Cardiac muscle cell (in vitro differentiated cells and primary cell): Measurements from ENCODE around the gene LRP2. TPM values are rescaled to one million over a fixed set of nuclear protein-coding genes. Genes with fewer than 3 reads are reported as not detected.

Experiments
- DNase-seq, 2 donors: peaks; one replicate each; pipeline versions ENCODE4 v3.0.0 to v3.0.0-alpha.2; 2010 to 2017; ENCODE audit warnings: low read depth in 1 of 2, low spot score in 1 of 2
- H3K27ac ChIP-seq: fragments of 200-600 bp; sonication (generic); 2 replicates; pipeline ENCODE4 v1.5.1; 2016
- H3K27me3 ChIP-seq: fragments of 200-600 bp; sonication (generic); 2 replicates; pipeline ENCODE4 v1.6.0; 2016; ENCODE audit warnings: control low read depth
- H3K36me3 ChIP-seq: fragments of 200-600 bp; sonication (generic); 2 replicates; pipeline ENCODE4 v1.5.1; 2016; ENCODE audit warnings: control low read depth
- H3K4me1 ChIP-seq: fragments of 200-600 bp; sonication (generic); 2 replicates; pipeline ENCODE4 v1.8.1; 2017; ENCODE audit warnings: low read depth, mild to moderate bottlenecking, mixed run types
- H3K4me3 ChIP-seq: fragments of 200-600 bp; sonication (generic); 2 replicates; pipeline ENCODE4 v1.5.1; 2016; ENCODE audit warnings: mild to moderate bottlenecking
- H3K9me3 ChIP-seq: fragments of 200-600 bp; sonication (generic); 2 replicates; pipeline ENCODE4 v1.5.1; 2017; ENCODE audit warnings: low read depth, mild to moderate bottlenecking, control low read depth
- polyA plus RNA-seq: library from polyadenylated mRNA; unstranded; fragments of >200 nt; fragmentation: Nextera tagmentation; extraction: Ambion mirVana; gene quantifications from 2 replicates; pipeline ENCODE4 v1.2.1, GENCODE V29; 2016
- total RNA-seq: library from RNA; depleted of rRNA; stranded (reverse); fragments of >200 nt; gene quantifications from 2 replicates; pipeline ENCODE4 v1.2.3, GENCODE V29; 2016
- TF ChIP-seq, protein P1 (sequence below): IDR thresholded peaks from 2 replicates; pipeline ENCODE4 v1.5.1; 2012; ENCODE audit warnings: low read depth, mild to moderate bottlenecking, low read length

The LRP2 gene
- total and polyA plus RNA-seq, 2 experiments from 2014 or later: 1.5 to 1.7 TPM

DNA sequence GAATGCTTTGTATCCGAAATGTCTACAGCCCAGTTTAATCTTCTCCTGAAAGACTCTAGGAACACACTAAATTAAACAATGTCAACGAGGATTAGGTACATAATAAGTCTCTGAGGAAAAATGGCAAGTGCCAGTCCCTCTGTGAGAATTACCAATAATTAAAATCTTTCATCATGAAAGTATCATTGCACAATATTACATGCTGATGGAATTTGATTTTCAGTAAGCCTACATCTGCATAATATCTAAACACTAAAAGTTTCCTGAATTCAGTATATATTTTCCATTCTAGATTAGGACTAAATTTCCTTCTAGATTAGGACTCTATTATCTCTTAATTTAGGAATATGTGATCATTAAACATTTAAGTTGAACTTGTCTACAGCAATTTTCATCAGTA, 132.1 kb downstream of the LRP2 start:
- Histone ChIP-seq H3K9me3 (no peaks in the 10 kb centered on the region), H3K4me1 (no peaks in the 10 kb centered on the region), H3K27me3 (no peaks in the 10 kb centered on the region), H3K36me3 (no peaks in the 10 kb centered on the region), H3K4me3 (no peak overlapping the region), H3K27ac (no peak overlapping the region)
- DNase-seq: no peak
- TF ChIP-seq, protein P1, sequence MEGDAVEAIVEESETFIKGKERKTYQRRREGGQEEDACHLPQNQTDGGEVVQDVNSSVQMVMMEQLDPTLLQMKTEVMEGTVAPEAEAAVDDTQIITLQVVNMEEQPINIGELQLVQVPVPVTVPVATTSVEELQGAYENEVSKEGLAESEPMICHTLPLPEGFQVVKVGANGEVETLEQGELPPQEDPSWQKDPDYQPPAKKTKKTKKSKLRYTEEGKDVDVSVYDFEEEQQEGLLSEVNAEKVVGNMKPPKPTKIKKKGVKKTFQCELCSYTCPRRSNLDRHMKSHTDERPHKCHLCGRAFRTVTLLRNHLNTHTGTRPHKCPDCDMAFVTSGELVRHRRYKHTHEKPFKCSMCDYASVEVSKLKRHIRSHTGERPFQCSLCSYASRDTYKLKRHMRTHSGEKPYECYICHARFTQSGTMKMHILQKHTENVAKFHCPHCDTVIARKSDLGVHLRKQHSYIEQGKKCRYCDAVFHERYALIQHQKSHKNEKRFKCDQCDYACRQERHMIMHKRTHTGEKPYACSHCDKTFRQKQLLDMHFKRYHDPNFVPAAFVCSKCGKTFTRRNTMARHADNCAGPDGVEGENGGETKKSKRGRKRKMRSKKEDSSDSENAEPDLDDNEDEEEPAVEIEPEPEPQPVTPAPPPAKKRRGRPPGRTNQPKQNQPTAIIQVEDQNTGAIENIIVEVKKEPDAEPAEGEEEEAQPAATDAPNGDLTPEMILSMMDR: no peak

DNA sequence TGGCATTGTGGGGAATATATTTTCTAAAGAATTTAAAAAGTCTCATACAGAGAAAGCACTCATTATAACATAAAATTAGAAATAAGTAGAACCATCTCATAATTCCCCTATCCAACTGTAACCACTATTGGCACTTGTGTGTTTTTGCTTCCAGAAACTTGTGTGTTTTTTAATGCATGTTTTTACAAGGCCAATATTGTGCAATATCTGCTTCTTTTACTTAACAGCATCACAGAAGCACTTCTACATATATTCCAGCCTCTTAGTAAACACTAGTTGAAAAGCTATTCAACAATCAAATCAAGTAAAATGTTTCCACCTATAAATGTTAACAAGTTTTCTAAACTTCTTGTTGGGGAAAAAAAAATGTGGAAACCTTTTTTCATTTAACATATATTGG, 132.7 kb downstream of the LRP2 start:
- H3K9me3 ChIP-seq: no peaks in the 10 kb centered on the region
- TF ChIP-seq, protein P1: no peak
- no peak for DNase-seq
- H3K4me3 ChIP-seq: no peak overlapping the region
- H3K36me3 ChIP-seq: no peaks in the 10 kb centered on the region
- H3K27me3 ChIP-seq: no peaks in the 10 kb centered on the region
- H3K4me1 ChIP-seq: no peaks in the 10 kb centered on the region
- H3K27ac ChIP-seq: no peak overlapping the region

DNA sequence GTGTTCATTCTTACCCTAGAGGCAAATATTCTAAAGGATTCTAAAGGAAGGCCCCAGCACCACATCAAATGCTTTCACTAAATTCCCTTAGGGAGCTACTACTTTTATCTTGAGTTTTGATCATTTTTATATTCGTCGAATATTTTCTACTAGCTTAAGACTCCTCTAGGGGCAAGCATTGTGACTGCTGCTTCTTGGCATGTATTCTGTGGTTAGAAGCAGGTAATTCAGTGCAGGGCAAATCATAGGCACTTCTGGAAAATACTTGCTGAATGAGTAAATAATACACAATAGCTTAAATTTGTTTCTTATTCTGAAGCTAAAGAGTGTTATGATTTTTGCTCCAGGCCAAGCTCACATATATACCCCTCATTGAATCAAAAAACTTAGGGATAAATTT, 136.4 kb downstream of the LRP2 start:
- no peak for DNase-seq
- no peaks in the 10 kb centered on the region for H3K27me3 ChIP-seq
- TF ChIP-seq, protein P1: no peak
- no peaks in the 10 kb centered on the region for H3K9me3 ChIP-seq
- no peaks in the 10 kb centered on the region for H3K4me1 ChIP-seq
- no peak overlapping the region for H3K27ac ChIP-seq
- H3K4me3 ChIP-seq: no peak overlapping the region
- H3K36me3 ChIP-seq: no peaks in the 10 kb centered on the region

DNA sequence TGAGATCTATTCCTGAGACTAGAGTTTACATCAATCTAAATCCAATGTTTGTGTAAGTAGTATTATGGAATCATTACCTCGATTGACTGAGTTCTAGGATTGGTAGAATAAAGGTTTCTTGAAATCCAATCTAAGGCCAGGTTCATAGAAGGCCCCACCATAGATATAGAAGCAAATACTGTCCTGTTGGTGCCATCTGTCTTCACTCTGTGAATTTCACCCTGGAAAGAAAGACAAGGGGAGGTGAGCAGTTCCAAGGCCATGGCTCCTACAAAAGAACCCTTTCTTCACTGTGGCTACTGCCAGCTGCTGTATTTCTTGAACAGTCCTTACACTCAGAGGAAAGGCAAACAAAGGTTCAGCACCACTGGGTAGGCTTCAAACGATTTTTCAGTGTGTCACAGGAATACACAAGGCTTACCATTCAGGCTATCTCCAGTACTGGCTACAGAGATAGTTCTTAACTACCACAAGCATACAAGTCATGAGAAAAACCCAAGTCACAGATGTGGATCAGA, 137.0 kb downstream of the LRP2 start:
- H3K4me1 ChIP-seq: no peaks in the 10 kb centered on the region
- no peak overlapping the region for H3K27ac ChIP-seq
- no peaks in the 10 kb centered on the region for H3K36me3 ChIP-seq
- H3K9me3 ChIP-seq: no peaks in the 10 kb centered on the region
- no peak overlapping the region for H3K4me3 ChIP-seq
- H3K27me3 ChIP-seq: no peaks in the 10 kb centered on the region
- DNase-seq: no peak
- TF ChIP-seq, protein P1: no peak

DNA sequence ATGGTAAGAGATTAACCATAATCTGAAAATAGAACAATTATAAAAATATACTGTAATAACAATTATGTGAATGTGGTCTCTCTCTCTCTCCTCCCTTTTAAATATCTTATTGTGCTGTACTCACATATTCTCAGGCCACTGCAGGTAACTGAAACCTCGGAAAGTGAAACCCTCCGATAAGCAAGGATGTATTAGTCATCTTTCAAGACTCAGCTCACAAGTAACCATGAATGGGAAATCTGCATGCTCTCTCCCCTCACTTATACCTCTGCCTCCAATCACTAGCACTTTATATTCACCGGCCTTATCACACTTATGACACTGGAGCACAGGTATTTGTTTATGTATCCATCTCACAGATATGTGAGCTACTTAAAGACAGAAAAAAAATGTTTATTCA, 139.7 kb downstream of the LRP2 start:
- Histone ChIP-seq H3K9me3 (no peaks in the 10 kb centered on the region), H3K4me1 (no peaks in the 10 kb centered on the region), H3K27me3 (no peaks in the 10 kb centered on the region), H3K4me3 (no peak overlapping the region), H3K27ac (no peak overlapping the region), H3K36me3 (no peaks in the 10 kb centered on the region)
- DNase-seq: no peak
- TF ChIP-seq, protein P1: no peak
